Left ventricle myocardium superior (tissue), 1 donor: Measurements from ENCODE around the gene MYRIP. TPM values are rescaled to one million over a fixed set of nuclear protein-coding genes. Genes with fewer than 3 reads are reported as not detected.
"Not testable (repeated sequence)": the region's sequence is repeated elsewhere in the genome, so short reads cannot be mapped to it uniquely, and the experiment has no call there.

Source experiments
- ATAC-seq: fragments of 200-7000 bp; cut with Tn5 transposase; one replicate; pipeline ENCODE4 v1.9.1; 2020; ENCODE audit warnings: mild to moderate bottlenecking, moderate library complexity
- DNase-seq: peaks from one replicate; pipeline ENCODE4 v3.0.0-alpha.2; 2020
- intact Hi-C: fragments of 100-400 bp; cut with micrococcal nuclease; formaldehyde crosslinking; loops from one replicate; pipeline ENCODE4 v1.11.0; 2022
- total RNA-seq: library from RNA; stranded (reverse); fragmentation: NEBNext Ultra II Directional; extraction: Animal tissue kit (Norgen Biotek cat#: 25700); gene quantifications from one replicate; pipeline ENCODE4 v1.2.1, GENCODE V29; 2021
- donor health status: DM: no; HTN: yes; CAD: no; lungs with severe emphysema.

Gene MYRIP
- total RNA-seq, 1 donor from 2014 or later: 0.84 TPM

DNA sequence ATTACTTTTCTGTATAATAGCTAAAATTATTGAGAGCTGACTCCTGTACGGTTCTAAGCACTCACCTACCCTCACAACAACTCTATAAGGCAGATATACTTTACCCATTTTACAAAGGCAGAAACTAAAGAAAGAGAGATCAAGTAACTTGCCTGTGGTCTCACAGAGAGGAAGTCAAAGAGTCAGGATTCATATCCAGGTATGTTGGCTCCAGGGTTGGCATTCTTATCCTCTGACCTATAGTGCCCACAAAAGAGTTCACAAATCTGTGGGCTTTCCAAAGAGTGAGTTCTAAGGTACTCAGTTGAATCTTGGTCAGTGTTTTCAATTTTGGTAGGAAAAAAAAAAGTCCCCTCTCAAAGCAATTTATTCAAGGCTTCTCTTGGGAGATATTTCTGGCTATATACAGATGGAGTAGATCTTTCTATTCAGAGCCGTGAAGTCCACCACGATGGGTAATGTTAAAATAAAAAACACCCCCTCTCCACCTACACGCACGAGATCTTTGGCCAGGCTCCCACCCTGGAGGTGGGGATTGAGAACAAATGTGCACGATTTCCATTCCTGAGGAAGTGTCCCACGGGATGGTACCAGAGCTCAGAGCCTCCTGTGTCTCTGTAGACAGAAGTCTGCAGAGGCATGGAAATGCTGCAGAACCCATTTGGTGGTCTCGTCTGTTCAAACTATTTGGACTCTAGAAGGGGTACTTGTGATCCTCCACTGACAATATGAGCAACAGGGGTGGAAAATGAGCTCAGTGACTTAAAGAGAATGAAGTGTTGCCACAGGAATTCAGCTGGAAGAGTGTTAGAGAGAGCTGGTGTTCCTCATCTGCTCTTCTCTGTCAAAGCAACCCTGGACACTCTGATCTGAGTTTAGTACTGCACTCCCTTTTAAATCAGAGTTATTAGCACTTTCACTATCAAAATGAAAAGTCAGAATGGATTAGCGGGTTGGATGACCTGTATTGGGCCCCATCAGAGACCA lies 288.0 kb downstream of the MYRIP start:
- intact Hi-C loops: no loop called here
- ATAC-seq: no peak
- no peak for DNase-seq

DNA sequence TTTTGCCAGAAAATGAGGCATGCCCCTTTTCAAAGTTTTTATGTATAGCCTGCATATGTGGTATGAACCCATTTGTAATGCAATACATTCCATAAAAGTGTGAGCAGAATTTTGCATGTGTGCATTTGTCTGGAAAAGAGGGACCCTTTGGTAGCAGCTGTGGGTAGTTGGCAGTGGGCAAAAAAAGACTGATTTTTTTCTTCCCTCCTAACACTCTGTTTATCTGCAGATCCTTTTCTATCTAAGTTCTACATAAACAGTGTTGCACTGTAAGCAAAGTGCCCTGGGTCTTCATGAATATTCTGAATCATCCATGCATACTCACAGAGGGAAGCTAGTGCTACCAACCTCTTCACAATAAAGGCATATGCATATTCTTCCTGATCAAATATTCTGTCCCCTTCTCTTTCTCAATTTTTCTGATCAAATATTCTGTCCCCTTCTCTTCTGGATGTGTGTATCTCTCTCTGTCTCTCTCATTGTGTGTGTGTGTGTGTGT lies 288.9 kb downstream of the MYRIP start:
- ATAC-seq: no peak
- no peak for DNase-seq
- intact Hi-C loops: no loop called here

DNA sequence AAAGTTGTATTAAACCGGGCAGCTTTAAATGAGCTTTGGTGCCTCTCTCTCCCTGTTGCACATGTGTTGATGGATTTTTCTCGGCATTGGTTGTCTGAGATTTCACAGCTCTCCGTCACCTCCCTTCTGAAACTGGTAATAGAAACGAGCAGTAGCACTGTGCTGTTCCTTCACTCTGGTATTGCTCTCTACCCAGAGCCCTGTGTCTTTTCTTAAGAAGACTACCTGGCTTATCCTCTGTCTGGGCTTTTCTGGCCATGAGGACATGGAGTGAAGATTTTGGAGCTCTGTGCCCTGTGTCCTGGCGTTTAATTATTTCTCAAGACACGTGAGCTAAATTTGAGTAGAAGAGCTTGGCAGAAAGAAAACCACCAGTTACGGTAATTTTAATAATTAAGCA lies 290.5 kb downstream of the MYRIP start:
- ATAC-seq (no peak), DNase-seq (no peak)
- intact Hi-C loops: no loop called here

- DNase-seq: no peak
- intact Hi-C loops: no loop called here
- ATAC-seq: no peak
These were observed 292.8 kb downstream of the MYRIP start for GRCh38 chr3:40102182-40102581.

DNA sequence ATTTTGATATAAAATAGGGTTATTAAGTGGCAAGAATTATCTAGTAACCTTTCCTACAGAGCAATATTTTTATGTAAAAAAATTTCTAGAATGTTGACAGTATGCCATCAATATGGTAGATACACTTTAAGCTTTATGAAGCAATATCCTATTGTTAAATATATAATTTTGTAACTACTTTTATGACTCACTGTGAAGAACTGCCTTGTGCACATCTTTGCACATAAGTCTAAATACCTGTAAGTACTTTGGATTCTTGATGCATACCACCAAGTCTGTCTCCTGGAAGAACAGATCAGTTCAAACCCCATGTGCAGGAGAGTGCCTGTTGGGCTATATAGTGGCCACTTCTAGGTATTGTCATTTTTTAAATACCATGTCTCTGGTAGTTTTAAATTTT lies 294.4 kb downstream of the MYRIP start:
- intact Hi-C loops: no loop called here
- ATAC-seq (no peak), DNase-seq (no peak)

GRCh38 chr3:40104441-40104840 lies 295.0 kb downstream of the MYRIP start:
- intact Hi-C loops: no loop called here
- DNase-seq: no peak
- no peak for ATAC-seq

DNA sequence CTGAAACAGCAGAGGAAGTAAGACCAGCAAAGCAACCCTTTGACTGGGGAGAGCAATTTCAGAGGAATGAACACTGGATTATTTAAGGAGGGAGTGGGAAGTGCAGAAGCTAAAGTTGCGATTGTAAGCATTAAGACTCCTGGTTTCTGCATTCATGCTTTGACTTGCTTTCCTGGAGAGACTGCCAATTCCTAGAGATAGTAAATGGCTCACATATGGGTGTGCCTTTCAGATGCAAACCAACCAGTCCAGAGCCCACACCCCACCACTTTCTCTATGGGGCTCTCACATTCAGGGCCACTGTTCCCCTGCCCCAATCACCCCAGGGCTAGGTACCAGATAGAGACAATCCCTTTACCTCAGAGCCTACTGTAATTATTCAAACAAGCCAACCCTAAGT lies 299.2 kb downstream of the MYRIP start:
- intact Hi-C loops: no loop called here
- DNase-seq (no peak), ATAC-seq (no peak)

- ATAC-seq: no peak
- no peak for DNase-seq
- intact Hi-C loops: no loop called here
These were observed 300.5 kb downstream of the MYRIP start for GRCh38 chr3:40109641-40110490.

- intact Hi-C loops: no loop called here
- no peak for ATAC-seq
- no peak for DNase-seq
These were observed 307.2 kb downstream of the MYRIP start for GRCh38 chr3:40116478-40117177.

DNA sequence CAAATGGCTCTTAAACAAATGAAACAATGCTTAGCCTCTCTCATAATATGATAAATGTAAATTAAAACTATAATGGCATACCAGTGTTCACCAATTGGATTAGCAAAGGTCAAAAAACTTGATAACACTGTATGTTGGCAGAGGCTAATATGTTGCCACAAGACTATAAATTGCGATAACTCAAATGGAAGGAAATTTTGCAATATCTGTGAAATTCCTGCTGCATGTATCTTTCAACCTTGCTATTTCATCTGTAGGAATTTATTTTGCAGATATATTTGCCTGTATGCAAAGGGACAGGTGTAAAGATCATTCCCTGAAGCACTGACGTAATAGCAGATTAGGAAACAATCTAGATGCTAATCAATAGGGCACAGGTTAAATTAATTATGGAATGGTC lies 308.7 kb downstream of the MYRIP start:
- DNase-seq: no peak
- ATAC-seq: no peak
- intact Hi-C loops: no loop called here

DNA sequence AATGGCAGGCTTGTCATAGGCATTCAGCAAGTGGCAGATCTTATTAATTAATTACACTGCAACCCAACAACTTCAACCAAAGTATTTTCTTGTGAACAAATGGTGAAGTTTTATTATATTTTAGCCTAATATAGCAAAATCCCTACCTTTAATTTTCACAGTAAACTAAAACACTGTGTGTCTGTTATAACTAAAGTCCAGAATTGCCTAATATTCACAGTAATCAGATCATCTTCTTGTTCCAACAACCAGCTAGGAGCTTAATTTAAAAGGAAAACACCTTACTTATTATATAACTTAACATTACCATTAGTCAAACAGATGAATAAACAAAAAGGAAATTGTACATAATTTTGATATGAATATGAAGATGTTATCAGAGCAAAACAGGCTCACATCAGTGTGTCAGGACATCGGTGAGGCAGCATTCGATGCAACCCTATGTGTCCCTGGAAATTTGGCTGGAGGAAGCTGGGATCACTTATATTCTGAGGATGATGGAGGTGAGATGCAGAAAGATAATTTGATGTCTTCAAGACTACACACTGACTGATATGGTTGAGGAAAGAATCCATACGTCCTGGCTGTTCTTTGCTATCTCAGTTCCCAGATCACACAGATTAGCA lies 310.8 kb downstream of the MYRIP start:
- no peak for DNase-seq
- no peak for ATAC-seq
- intact Hi-C loops: no loop called here

DNA sequence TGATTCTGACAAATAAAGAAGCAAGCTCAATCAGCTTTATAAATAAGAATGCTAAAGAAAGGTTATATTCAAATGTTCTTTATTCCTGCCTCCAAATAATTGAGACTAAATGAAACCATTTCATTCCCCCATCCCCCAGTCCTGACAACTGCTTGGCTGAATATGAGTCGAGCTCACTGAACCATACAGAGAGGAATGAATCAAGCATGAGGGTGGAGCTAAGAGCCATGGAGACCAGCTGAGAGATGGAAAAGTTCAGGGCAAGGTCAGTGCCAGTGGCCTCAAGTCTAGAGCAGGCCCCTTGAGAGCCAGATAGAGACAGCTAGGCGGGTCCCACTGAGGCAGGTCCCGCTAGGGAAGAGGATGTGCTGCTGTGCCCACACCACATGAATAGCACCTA lies 311.4 kb downstream of the MYRIP start:
- intact Hi-C loops: no loop called here
- ATAC-seq (no peak), DNase-seq (no peak)

GRCh38 chr3:40124918-40125317 lies 315.5 kb downstream of the MYRIP start:
- DNase-seq: no peak
- no peak for ATAC-seq
- intact Hi-C loops: no loop called here

- DNase-seq (no peak), ATAC-seq (no peak)
- intact Hi-C loops: no loop called here
These were observed 318.8 kb downstream of the MYRIP start for GRCh38 chr3:40128166-40128565.

GRCh38 chr3:40129510-40129909 lies 320.1 kb downstream of the MYRIP start:
- intact Hi-C loops: no loop called here
- no peak for DNase-seq
- no peak for ATAC-seq

- no peak for DNase-seq
- intact Hi-C loops: no loop called here
- ATAC-seq: no peak
These were observed 320.6 kb downstream of the MYRIP start for GRCh38 chr3:40129981-40130380.

- DNase-seq (no peak), ATAC-seq (no peak)
- intact Hi-C loops: no loop called here
These were observed 321.3 kb downstream of the MYRIP start for GRCh38 chr3:40130721-40131120.

- DNase-seq, ATAC-seq, intact Hi-C loops: not testable (repeated sequence)
These were observed 324.6 kb downstream of the MYRIP start for GRCh38 chr3:40133886-40134575.
